ENCODE measurements around the gene ZMYND11.

The ZMYND11 gene

GRCh38 chr10:274866-275265, 139.6 kb downstream of the ZMYND11 start:
- no peaks in the 10 kb centered on the region for H3K27me3 ChIP-seq (ENCODE audit: insufficient read depth, low read length)
- H3K79me2 ChIP-seq (ENCODE audit: insufficient read depth, low read length), result no peaks in the 10 kb centered on the region
- H3K9ac ChIP-seq (ENCODE audit: low read length), result no peak overlapping the region
- H3K36me3 ChIP-seq (ENCODE audit: insufficient read depth, low read length), result peaks cover 66% of the 10 kb centered on the region
- no peak overlapping the region for H3K27ac ChIP-seq (ENCODE audit: low read depth, low read length, poor library complexity, severe bottlenecking)
- no peak for TF ChIP-seq EZH2 (IDR thresholded peaks at IDR 0.05; ENCODE audit: borderline replicate concordance, low read length)
- TF ChIP-seq, protein P1, sequence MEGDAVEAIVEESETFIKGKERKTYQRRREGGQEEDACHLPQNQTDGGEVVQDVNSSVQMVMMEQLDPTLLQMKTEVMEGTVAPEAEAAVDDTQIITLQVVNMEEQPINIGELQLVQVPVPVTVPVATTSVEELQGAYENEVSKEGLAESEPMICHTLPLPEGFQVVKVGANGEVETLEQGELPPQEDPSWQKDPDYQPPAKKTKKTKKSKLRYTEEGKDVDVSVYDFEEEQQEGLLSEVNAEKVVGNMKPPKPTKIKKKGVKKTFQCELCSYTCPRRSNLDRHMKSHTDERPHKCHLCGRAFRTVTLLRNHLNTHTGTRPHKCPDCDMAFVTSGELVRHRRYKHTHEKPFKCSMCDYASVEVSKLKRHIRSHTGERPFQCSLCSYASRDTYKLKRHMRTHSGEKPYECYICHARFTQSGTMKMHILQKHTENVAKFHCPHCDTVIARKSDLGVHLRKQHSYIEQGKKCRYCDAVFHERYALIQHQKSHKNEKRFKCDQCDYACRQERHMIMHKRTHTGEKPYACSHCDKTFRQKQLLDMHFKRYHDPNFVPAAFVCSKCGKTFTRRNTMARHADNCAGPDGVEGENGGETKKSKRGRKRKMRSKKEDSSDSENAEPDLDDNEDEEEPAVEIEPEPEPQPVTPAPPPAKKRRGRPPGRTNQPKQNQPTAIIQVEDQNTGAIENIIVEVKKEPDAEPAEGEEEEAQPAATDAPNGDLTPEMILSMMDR (IDR thresholded peaks at IDR 0.05; ENCODE audit: low read length), result no peak
- H3F3A ChIP-seq (ENCODE audit: insufficient read depth, low read length), result 0 out of 2 replicates have a peak, but pooled peaks cover 3% of the 10 kb centered on the region
- no peaks in the 10 kb centered on the region for H3K9me2 ChIP-seq (ENCODE audit: low read depth, low read length)
- no peak overlapping the region for H3K4me2 ChIP-seq (ENCODE audit: low read length)
- no peak overlapping the region for H2AFZ ChIP-seq (ENCODE audit: low read length)
- H4K20me1 ChIP-seq (ENCODE audit: insufficient read depth, low read length), result no peaks in the 10 kb centered on the region
- no peaks in the 10 kb centered on the region for H3K4me1 ChIP-seq (ENCODE audit: insufficient read depth, low read length, severe bottlenecking)
- no peaks in the 10 kb centered on the region for H3K9me3 ChIP-seq (ENCODE audit: low read length)
- no peak overlapping the region for H3K4me3 ChIP-seq (ENCODE audit: low read depth, low read length, poor library complexity, severe bottlenecking)

DNA sequence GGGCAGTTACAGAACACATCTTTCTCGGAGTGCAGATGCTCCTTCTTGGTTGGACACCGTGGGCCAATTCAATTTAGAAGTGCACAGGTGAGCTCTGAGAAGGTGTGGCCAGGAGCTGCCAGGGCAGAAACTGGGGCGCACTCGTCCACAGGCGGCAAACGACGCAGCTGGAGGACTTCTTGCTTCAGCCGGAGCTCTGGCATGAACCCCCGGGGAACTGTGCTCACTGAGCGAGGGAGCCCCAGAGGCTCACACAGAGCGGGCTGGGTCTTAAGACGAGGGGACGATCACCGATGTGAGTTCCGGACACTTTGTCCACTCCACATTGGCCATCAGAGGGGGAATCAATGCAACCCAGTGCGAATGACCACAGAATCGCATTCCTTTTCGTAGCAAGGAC, 140.4 kb downstream of the ZMYND11 start:
- Histone ChIP-seq H4K20me1 (ENCODE audit: insufficient read depth, low read length) (no peaks in the 10 kb centered on the region), H3F3A (ENCODE audit: insufficient read depth, low read length) (0 out of 2 replicates have a peak, but pooled peaks cover 3% of the 10 kb centered on the region), H3K9me2 (ENCODE audit: low read depth, low read length) (no peaks in the 10 kb centered on the region), H3K36me3 (ENCODE audit: insufficient read depth, low read length) (peaks cover 74% of the 10 kb centered on the region), H3K27me3 (ENCODE audit: insufficient read depth, low read length) (no peaks in the 10 kb centered on the region), H2AFZ (ENCODE audit: low read length) (no peak overlapping the region), H3K4me2 (ENCODE audit: low read length) (no peak overlapping the region), H3K9ac (ENCODE audit: low read length) (no peak overlapping the region), H3K4me3 (ENCODE audit: low read depth, low read length, poor library complexity, severe bottlenecking) (no peak overlapping the region), H3K27ac (ENCODE audit: low read depth, low read length, poor library complexity, severe bottlenecking) (no peak overlapping the region), H3K4me1 (ENCODE audit: insufficient read depth, low read length, severe bottlenecking) (no peaks in the 10 kb centered on the region), H3K79me2 (ENCODE audit: insufficient read depth, low read length) (no peaks in the 10 kb centered on the region), H3K9me3 (ENCODE audit: low read length) (no peaks in the 10 kb centered on the region)
- no peak for TF ChIP-seq EZH2 (IDR thresholded peaks at IDR 0.05; ENCODE audit: borderline replicate concordance, low read length)
- TF ChIP-seq, protein P1 (IDR thresholded peaks at IDR 0.05; ENCODE audit: low read length), result no peak

- Histone ChIP-seq H3K79me2 (ENCODE audit: insufficient read depth, low read length) (no peaks in the 10 kb centered on the region), H3K27me3 (ENCODE audit: insufficient read depth, low read length) (no peaks in the 10 kb centered on the region), H3K9me3 (ENCODE audit: low read length) (no peaks in the 10 kb centered on the region), H3F3A (ENCODE audit: insufficient read depth, low read length) (0 out of 2 replicates have a peak, but pooled peaks cover 3% of the 10 kb centered on the region), H2AFZ (ENCODE audit: low read length) (no peak overlapping the region), H3K4me3 (ENCODE audit: low read depth, low read length, poor library complexity, severe bottlenecking) (no peak overlapping the region), H3K36me3 (ENCODE audit: insufficient read depth, low read length) (peaks cover 92% of the 10 kb centered on the region), H3K9ac (ENCODE audit: low read length) (no peak overlapping the region), H3K4me2 (ENCODE audit: low read length) (no peak overlapping the region), H4K20me1 (ENCODE audit: insufficient read depth, low read length) (no peaks in the 10 kb centered on the region), H3K4me1 (ENCODE audit: insufficient read depth, low read length, severe bottlenecking) (no peaks in the 10 kb centered on the region), H3K27ac (ENCODE audit: low read depth, low read length, poor library complexity, severe bottlenecking) (no peak overlapping the region), H3K9me2 (ENCODE audit: low read depth, low read length) (no peaks in the 10 kb centered on the region)
- no peak for TF ChIP-seq EZH2 (IDR thresholded peaks at IDR 0.05; ENCODE audit: borderline replicate concordance, low read length)
- TF ChIP-seq, protein P1 (IDR thresholded peaks at IDR 0.05; ENCODE audit: low read length), result no peak
These were observed 142.7 kb downstream of the ZMYND11 start for GRCh38 chr10:277963-278362.

Data from OCI-LY1 (cell line).